Ishikawa (cell line): ENCODE results near the gene OR7C2.

Source experiments
- FOXM1 ChIP-seq: IDR thresholded peaks from 2 replicates; pipeline ENCODE4 v1.6.1; 2012; ENCODE audit warnings: low read depth, borderline replicate concordance
- MAX ChIP-seq: IDR thresholded peaks from 2 replicates; pipeline ENCODE4 v1.6.1; 2012
- NFIC ChIP-seq: IDR thresholded peaks from 2 replicates; pipeline ENCODE4 v1.6.1; 2012
- RAD21 ChIP-seq: IDR thresholded peaks from 2 replicates; pipeline ENCODE4 v1.6.1; 2012; ENCODE audit warnings: low read depth
- TAF1 ChIP-seq: IDR thresholded peaks from 2 replicates; pipeline ENCODE4 v1.6.1; 2012; ENCODE audit warnings: low read depth, mild to moderate bottlenecking
- TCF12 ChIP-seq: IDR thresholded peaks from 2 replicates; pipeline ENCODE4 v1.6.1; 2012; ENCODE audit warnings: low read depth
- TEAD4 ChIP-seq: IDR thresholded peaks from 2 replicates; pipeline ENCODE4 v1.6.1; 2012
- YY1 ChIP-seq: IDR thresholded peaks from 2 replicates; pipeline ENCODE4 v1.6.1; 2012; ENCODE audit warnings: low read depth
- TF ChIP-seq, protein P1 (sequence below): IDR thresholded peaks from 2 replicates; pipeline ENCODE4 v1.6.1; 2012; ENCODE audit warnings: low read depth, mild to moderate bottlenecking

DNA sequence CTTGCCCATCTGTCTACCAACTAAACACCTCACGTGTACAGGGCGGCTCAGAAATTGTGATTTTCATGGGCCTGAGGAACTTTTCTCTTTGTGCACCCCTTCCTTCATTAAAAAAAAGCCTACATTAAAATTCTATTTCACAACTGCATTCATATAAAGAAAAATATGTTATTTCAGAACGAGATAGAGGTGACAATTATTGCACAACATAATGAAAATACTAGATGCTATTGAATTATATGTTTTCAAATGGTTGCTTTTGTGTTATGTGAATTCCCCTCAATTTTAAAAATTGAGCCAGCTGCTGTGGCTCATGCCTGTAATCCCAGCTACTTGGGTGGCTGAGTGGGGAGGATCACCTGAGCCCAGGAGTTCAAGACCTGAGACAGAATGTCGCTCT is 33.2 kb downstream of the OR7C2 start:
- TF ChIP-seq TEAD4 (no peak), YY1 (no peak), TAF1 (no peak), MAX (no peak), FOXM1 (no peak), TCF12 (no peak), RAD21 (no peak), NFIC (no peak)
- TF ChIP-seq, protein P1, sequence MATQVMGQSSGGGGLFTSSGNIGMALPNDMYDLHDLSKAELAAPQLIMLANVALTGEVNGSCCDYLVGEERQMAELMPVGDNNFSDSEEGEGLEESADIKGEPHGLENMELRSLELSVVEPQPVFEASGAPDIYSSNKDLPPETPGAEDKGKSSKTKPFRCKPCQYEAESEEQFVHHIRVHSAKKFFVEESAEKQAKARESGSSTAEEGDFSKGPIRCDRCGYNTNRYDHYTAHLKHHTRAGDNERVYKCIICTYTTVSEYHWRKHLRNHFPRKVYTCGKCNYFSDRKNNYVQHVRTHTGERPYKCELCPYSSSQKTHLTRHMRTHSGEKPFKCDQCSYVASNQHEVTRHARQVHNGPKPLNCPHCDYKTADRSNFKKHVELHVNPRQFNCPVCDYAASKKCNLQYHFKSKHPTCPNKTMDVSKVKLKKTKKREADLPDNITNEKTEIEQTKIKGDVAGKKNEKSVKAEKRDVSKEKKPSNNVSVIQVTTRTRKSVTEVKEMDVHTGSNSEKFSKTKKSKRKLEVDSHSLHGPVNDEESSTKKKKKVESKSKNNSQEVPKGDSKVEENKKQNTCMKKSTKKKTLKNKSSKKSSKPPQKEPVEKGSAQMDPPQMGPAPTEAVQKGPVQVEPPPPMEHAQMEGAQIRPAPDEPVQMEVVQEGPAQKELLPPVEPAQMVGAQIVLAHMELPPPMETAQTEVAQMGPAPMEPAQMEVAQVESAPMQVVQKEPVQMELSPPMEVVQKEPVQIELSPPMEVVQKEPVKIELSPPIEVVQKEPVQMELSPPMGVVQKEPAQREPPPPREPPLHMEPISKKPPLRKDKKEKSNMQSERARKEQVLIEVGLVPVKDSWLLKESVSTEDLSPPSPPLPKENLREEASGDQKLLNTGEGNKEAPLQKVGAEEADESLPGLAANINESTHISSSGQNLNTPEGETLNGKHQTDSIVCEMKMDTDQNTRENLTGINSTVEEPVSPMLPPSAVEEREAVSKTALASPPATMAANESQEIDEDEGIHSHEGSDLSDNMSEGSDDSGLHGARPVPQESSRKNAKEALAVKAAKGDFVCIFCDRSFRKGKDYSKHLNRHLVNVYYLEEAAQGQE, result no peak
